Astrocyte (in vitro differentiated cells and primary cell): ENCODE data around the gene FAM240A.

Experiments
- EZH2 ChIP-seq: IDR thresholded peaks from 2 replicates; pipeline ENCODE4 v1.6.1; 2012; ENCODE audit warnings: mild to moderate bottlenecking, low read length, inconsistent platforms; ENCODE audit not compliant: insufficient read depth
- TF ChIP-seq, protein P1 (sequence below): IDR thresholded peaks from 2 replicates; pipeline ENCODE4 v1.5.1; 2011; ENCODE audit warnings: low read depth, mild to moderate bottlenecking, inconsistent platforms, low read length, moderate library complexity; ENCODE audit not compliant: insufficient read depth

- TF ChIP-seq, protein P1, sequence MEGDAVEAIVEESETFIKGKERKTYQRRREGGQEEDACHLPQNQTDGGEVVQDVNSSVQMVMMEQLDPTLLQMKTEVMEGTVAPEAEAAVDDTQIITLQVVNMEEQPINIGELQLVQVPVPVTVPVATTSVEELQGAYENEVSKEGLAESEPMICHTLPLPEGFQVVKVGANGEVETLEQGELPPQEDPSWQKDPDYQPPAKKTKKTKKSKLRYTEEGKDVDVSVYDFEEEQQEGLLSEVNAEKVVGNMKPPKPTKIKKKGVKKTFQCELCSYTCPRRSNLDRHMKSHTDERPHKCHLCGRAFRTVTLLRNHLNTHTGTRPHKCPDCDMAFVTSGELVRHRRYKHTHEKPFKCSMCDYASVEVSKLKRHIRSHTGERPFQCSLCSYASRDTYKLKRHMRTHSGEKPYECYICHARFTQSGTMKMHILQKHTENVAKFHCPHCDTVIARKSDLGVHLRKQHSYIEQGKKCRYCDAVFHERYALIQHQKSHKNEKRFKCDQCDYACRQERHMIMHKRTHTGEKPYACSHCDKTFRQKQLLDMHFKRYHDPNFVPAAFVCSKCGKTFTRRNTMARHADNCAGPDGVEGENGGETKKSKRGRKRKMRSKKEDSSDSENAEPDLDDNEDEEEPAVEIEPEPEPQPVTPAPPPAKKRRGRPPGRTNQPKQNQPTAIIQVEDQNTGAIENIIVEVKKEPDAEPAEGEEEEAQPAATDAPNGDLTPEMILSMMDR, result no peak
- TF ChIP-seq EZH2, result no peak
Measured at GRCh38 chr3:46624975-46625490, 12.7 kb downstream of the FAM240A start.
